Measurements from ENCODE around the gene CDX1.

DNA sequence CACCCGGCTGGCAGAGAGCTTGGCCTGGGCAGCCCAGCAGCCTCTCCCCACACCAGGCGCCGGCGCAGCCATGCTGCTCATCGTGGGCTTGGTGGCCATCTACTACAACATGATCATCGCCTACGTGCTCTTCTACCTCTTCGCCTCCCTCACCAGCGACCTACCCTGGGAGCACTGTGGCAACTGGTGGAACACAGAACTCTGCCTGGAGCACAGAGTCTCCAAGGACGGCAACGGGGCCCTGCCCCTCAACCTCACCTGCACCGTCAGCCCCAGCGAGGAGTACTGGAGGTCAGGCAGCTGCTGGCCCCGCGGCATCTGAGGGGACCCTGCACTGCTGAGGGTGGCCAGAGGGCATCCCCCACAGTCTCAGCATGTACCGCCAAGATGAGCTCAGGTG lies 30.4 kb downstream of the CDX1 start:
- TF ChIP-seq, protein P1, sequence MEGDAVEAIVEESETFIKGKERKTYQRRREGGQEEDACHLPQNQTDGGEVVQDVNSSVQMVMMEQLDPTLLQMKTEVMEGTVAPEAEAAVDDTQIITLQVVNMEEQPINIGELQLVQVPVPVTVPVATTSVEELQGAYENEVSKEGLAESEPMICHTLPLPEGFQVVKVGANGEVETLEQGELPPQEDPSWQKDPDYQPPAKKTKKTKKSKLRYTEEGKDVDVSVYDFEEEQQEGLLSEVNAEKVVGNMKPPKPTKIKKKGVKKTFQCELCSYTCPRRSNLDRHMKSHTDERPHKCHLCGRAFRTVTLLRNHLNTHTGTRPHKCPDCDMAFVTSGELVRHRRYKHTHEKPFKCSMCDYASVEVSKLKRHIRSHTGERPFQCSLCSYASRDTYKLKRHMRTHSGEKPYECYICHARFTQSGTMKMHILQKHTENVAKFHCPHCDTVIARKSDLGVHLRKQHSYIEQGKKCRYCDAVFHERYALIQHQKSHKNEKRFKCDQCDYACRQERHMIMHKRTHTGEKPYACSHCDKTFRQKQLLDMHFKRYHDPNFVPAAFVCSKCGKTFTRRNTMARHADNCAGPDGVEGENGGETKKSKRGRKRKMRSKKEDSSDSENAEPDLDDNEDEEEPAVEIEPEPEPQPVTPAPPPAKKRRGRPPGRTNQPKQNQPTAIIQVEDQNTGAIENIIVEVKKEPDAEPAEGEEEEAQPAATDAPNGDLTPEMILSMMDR (IDR thresholded peaks at IDR 0.05; ENCODE audit: low read depth, low read length): no peak
- TF ChIP-seq POLR2A (IDR thresholded peaks at IDR 0.05; ENCODE audit: extremely low read depth, insufficient read length): no peak
- TF ChIP-seq, protein P2, sequence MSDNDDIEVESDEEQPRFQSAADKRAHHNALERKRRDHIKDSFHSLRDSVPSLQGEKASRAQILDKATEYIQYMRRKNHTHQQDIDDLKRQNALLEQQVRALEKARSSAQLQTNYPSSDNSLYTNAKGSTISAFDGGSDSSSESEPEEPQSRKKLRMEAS (IDR thresholded peaks at IDR 0.05; ENCODE audit: low read depth, low read length): no peak

All from NB4 (cell line).